GM19240 (cell line): ENCODE measurements around the gene SRSF8.
"Not testable (repeated sequence)": the region's sequence is repeated elsewhere in the genome, so short reads cannot be mapped to it uniquely, and the experiment has no call there.

Experiments used
- DNase-seq: peaks from one replicate; pipeline ENCODE4 v3.0.0; 2011; ENCODE audit warnings: low spot score; ENCODE audit not compliant: insufficient read length

The SRSF8 gene

DNA sequence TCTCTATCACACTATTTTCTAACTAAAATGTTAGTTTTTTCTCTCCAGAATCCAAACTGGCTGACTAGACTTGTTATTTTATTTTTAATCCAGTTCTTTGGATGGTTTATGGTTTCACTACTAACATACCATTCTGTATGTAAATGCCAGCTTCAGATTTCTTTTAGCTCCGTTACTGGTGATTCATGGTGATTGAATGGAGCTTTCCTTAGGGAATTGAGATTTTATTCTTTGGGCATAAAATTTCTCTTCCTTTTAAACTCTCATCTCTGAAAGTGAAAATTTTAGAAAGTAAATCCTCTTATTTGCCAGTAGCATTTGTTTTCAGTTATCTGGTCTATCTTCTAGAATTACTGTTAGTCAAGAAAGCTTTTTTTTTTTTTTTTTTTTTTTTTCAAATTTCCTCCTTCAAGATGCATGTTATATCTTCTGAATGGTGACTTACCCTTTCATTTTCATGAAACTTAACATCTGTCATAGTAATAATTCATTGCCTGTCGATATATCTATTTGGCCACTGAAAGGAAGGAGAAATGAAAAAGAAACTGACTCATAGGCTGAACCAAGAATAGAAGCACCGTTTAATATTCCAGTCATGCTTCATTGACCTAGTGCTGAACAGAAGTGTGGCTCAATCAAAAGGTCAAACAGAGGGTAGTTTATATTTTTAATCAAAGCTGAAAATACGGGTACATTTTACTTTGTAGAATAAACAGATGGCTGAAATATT, 29.3 kb downstream of the SRSF8 start:
- DNase-seq = no peak

DNA sequence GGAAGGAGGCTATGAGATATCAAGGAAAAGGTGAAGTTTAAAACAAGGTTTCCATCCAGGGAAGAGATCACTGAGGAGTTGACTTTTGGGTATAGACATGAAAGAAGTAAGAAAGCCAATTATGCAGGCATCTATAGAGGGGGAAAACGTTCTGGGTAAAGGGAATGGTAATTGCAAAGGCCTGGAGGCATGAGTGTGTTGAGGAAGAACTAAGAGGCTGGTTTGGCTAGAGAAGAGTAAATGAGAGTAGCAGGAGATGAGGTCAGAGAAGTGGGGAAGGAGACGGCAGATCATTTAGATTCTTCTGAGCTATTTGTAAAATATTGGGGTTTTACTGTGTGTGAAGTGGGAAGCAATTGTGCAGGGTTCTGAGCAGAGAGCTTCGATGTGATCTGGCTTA, 30.5 kb downstream of the SRSF8 start:
- DNase-seq = no peak

GRCh38 chr11:95098826-95099225, 32.1 kb downstream of the SRSF8 start:
- DNase-seq = no peak

- DNase-seq = no peak
These were observed 33.5 kb downstream of the SRSF8 start for GRCh38 chr11:95100191-95100648.

GRCh38 chr11:95100856-95101507, 34.3 kb downstream of the SRSF8 start:
- no peak for DNase-seq

- DNase-seq = no peak
These were observed 35.2 kb downstream of the SRSF8 start for GRCh38 chr11:95101935-95102334.

- DNase-seq = no peak
These were observed 36.0 kb downstream of the SRSF8 start for GRCh38 chr11:95102733-95103132.

- no peak for DNase-seq
These were observed 37.0 kb downstream of the SRSF8 start for GRCh38 chr11:95103701-95104100.

DNA sequence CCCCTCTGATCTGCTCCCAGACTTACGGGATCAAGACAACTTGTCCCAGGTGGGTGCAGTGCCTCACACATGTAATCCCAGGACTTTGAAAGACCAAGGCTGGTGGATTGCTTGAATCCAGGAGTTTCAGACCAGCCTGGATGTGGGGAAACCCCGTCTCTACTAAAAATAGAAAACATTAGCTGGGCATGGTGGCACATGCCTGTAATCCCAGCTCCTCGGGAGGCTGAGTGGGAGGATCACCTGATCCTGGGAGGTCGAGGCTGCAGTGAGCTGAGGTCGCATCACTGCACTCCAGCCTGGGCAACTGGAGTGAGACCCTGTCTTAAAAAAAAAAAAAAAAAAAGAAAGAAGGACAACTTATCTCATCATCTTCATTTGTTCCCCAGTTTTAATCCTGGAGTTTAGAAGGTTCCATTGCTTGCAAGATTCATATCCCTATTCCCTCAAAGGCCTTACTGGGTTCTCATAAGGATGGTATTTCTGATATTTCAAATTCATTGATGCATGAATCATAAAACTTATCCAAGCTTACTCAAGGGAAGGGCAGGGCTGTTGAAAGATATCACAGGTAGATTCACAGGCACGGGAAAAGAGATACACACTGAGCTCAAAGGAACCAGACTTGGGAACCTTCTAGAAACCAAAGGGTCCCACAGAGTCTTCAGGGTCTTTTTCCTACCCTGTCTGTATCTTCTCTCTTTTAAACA, 37.6 kb downstream of the SRSF8 start:
- DNase-seq = no peak

- DNase-seq = no peak
These were observed 38.1 kb downstream of the SRSF8 start for GRCh38 chr11:95104856-95105255.

- DNase-seq = no peak
These were observed 41.5 kb downstream of the SRSF8 start for GRCh38 chr11:95108159-95108611.

DNA sequence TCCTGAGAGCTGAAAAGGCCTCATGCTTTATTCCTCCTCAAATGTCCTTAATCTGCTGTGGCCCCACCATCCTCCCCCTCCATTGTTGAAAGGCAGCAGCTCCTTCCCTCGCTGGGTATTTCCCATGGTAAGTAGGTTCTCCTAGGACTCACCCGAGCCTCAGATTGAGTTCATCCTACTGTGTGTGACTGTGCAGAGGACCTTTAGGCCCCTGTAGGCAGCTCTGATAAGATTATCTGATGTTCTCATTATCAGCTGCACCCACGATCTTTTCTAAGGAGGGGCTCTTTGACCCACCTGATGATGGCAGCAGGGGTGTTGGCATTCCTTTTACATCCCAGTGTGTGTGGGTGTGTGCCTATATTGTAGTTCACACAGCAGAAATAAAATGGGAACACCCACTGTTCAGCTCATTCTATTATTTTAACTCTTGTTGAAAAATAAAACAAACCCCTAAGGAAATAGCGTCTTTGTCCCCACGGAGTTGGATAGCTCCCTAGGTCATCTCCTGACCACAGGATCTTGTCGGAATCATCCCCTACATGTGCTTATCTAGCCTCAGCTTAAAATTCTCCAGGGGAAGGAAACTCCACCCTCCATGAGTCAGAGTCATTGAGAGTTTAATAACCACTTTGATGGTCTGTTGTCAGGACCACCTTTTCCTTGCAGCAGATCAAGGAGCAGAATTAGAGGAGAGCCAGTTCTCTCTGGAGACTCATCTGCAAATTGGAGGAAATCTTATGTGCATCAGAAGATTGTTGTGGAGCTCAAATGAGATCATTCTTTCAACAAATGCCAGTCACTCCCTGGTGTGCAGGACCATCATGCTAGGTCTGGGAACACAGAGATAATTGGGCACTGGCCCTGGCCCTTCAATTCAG, 42.2 kb downstream of the SRSF8 start:
- no peak for DNase-seq

- DNase-seq = not testable (repeated sequence)
These were observed 44.8 kb downstream of the SRSF8 start for GRCh38 chr11:95111471-95111870.

DNA sequence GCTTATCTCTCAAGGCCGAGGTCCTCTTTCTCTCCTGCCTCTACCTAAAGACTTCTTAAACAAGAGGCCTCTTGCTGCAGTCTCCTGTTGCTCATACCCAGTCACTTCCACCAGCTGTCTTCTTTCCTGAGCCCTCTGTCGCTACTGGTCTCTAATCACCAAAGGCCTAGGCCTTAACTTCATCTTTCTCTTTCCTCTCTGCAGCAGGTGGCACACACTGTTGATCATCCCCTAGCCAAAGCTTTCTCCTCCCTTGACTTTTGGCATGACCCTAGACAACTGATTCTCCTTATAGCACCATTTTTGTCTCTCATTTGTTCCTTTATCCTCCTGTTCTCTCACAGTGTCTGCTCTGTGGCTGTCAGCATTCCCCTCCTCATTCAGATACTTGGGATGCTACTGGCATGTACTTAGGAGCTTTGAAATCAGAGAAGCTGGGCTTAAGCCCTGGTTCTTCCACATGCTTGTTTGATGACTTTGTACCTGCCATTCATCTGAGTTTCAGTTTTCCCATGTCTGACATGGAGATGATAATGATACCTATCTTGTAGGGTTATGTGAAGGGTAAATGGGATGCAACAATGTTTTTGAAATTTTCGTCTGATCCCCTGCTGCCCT, 45.3 kb downstream of the SRSF8 start:
- no peak for DNase-seq

DNA sequence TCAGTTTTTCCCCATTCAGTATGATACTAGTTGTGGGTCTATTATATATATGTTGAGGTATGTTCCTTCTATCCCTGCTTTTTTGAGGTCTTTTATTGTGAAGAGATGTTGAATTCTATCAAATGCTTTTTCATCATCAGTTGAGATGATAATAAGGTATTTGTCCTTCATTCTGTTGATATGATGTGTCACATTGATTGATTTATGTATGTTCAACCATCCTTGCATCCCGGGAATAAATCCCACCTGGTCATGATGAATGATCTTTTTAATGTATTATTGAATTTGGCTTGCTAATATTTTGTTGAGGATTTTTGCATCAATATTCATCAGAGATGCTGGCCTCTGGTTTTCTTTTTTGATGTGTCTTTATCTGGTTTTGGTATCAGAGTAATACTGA, 48.9 kb downstream of the SRSF8 start:
- no peak for DNase-seq

- DNase-seq = no peak
These were observed 52.8 kb downstream of the SRSF8 start for GRCh38 chr11:95119361-95120060.
